K562 (cell line): Measurements from ENCODE around the gene LMNB1. TPM values are rescaled to one million over a fixed set of nuclear protein-coding genes. Genes with fewer than 3 reads are reported as not detected.

Source experiments
- ATAC-seq: fragments of 200-7000 bp; cut with Tn5 transposase; 3 replicates; pipeline ENCODE4 v1.9.1; 2020; ENCODE audit warnings: moderate library complexity
- BruUV-seq: library from RNA; stranded (reverse); fragments of 400-500 nt; replicated peaks from 2 replicates; lab custom pipeline; 2021; lab: Mats Ljungman, UMichigan
- CTCF ChIA-PET: fragments of 300-600 bp; formaldehyde crosslinking; extraction: SDS; loops from one replicate; lab custom pipeline; 2021; ENCODE audit warnings: low intra/inter-chr PET ratio; lab: Yijun Ruan, JAX
- POLR2A ChIA-PET: fragments of 300-600, 350-650 bp; sonication (Branson Sonifier 250); formaldehyde crosslinking; extraction: SDS; loops from one replicate; lab custom pipeline; 2021; ENCODE audit warnings: antibody characterized with exemption, inconsistent platforms; lab: Yijun Ruan, JAX
- DNase-seq, 4 experiments: peaks; one replicate each; pipeline versions ENCODE4 v3.0.0 to v3.0.0-alpha.2; 2011 to 2018; ENCODE audit warnings: low spot score in 3 of 4, mixed read lengths in 3 of 4; ENCODE audit errors: extremely low read depth in 1 of 4
- FAIRE-seq: peaks from 2 replicates; lab custom pipeline; 2011; peaks lifted over from hg19 to GRCh38; lab: Jason Lieb, UNC
- H2AFZ ChIP-seq: 2 replicates; pipeline ENCODE4 v1.6.0; 2011; ENCODE audit warnings: low read depth, low read length, control low read depth, inconsistent platforms
- H3K27ac ChIP-seq: fragments of 200-600 bp; 3 replicates; pipeline ENCODE4 v1.8.0; 2011; ENCODE audit warnings: low read depth, mild to moderate bottlenecking, control low read depth, inconsistent platforms, low read length, moderate library complexity, mixed read lengths; ENCODE audit errors: extremely low read depth
- H3K27me3 ChIP-seq, 2 experiments: fragments of 300-600 bp in 1 of 2; 2 replicates in 1 of 2; 3 replicates in 1 of 2; pipeline versions ENCODE4 v1.6.0 to v1.8.0; 2011; ENCODE audit warnings: inconsistent platforms in 2 of 2, low read length in 2 of 2, mild to moderate bottlenecking in 1 of 2, mixed read lengths in 1 of 2, moderate library complexity in 1 of 2; ENCODE audit not compliant: control insufficient read depth in 2 of 2, insufficient read depth in 2 of 2
- H3K36me3 ChIP-seq: fragments of 300-600 bp; 3 replicates; pipeline ENCODE4 v1.8.0; 2011; ENCODE audit warnings: mild to moderate bottlenecking, low read length, inconsistent platforms; ENCODE audit not compliant: control insufficient read depth, insufficient read depth
- H3K4me1 ChIP-seq, 2 experiments: fragments of 200-600 bp in 1 of 2; replicated peaks in 1 of 2; 2 replicates in 1 of 2; 3 replicates in 1 of 2; pipeline versions ENCODE4 v1.5.1 to v1.8.0; 2011; ENCODE audit warnings: inconsistent platforms in 2 of 2, low read length in 2 of 2, mild to moderate bottlenecking in 1 of 2, mixed read lengths in 1 of 2, moderate library complexity in 1 of 2; ENCODE audit not compliant: control insufficient read depth in 2 of 2, insufficient read depth in 2 of 2
- H3K4me2 ChIP-seq: 2 replicates; pipeline ENCODE4 v1.6.1; 2011; ENCODE audit warnings: low read length, control low read depth, inconsistent platforms, mixed read lengths; ENCODE audit not compliant: insufficient read depth
- H3K4me3 ChIP-seq: fragments of 200-600 bp; sonication (generic), shearing (Covaris generic); 2 replicates; pipeline ENCODE4 v1.5.1; 2016; ENCODE audit warnings: control low read depth, inconsistent platforms
- H3K79me2 ChIP-seq: fragments of 200-600 bp; 3 replicates; pipeline ENCODE4 v1.8.0; 2011; ENCODE audit warnings: low read length, inconsistent platforms; ENCODE audit not compliant: control insufficient read depth, insufficient read depth
- H3K9ac ChIP-seq, 2 experiments: 2 replicates each; pipeline versions ENCODE4 v1.6.0 to v1.6.1; 2011; ENCODE audit warnings: low read depth in 2 of 2, low read length in 2 of 2, control low read depth in 1 of 2, inconsistent platforms in 1 of 2, mild to moderate bottlenecking in 1 of 2, mixed read lengths in 1 of 2; ENCODE audit not compliant: insufficient read depth in 1 of 2
- H3K9me1 ChIP-seq: one replicate; pipeline ENCODE4 v1.6.0; 2011; ENCODE audit warnings: inconsistent platforms, mild to moderate bottlenecking, low read length, moderate library complexity; ENCODE audit not compliant: control insufficient read depth, insufficient read depth
- H3K9me3 ChIP-seq: replicated peaks from 2 replicates; pipeline ENCODE4 v1.5.1; 2011; ENCODE audit warnings: low read depth, low read length, inconsistent platforms; ENCODE audit not compliant: control insufficient read depth, insufficient read depth
- H4K20me1 ChIP-seq: replicated peaks from 2 replicates; pipeline ENCODE4 v1.6.1; 2011; ENCODE audit warnings: low read length, inconsistent platforms, mixed read lengths; ENCODE audit not compliant: control insufficient read depth, insufficient read depth
- BDP1 ChIP-seq: IDR thresholded peaks from 3 replicates; pipeline ENCODE4 v1.6.1; 2011; ENCODE audit not compliant: insufficient read length, insufficient read depth
- CBFA2T2 ChIP-seq: fragments of 450-650 bp; conservative IDR thresholded peaks from 2 replicates; pipeline ENCODE4 v1.6.1; 2017; ENCODE audit warnings: mild to moderate bottlenecking
- CGGBP1 ChIP-seq: fragments of 250-450 bp; sonication (Bioruptor Pico); IDR thresholded peaks from 2 replicates; pipeline ENCODE4 v1.9.0; 2021; ENCODE audit warnings: mild to moderate bottlenecking
- CSDE1 ChIP-seq, 2 experiments: fragments of 450-650 bp; IDR thresholded peaks; 2 replicates each; pipeline ENCODE4 v1.6.1; 2016; ENCODE audit warnings: mild to moderate bottlenecking in 1 of 2
- E2F1 ChIP-seq: sonication (generic); formaldehyde crosslinking; IDR thresholded peaks from 2 replicates; pipeline ENCODE4 v1.8.1; 2023; ENCODE audit warnings: mild to moderate bottlenecking, missing genetic modification reagents, moderate library complexity
- HEY1 ChIP-seq: fragments of 250-450 bp; sonication (Bioruptor Pico); IDR thresholded peaks from 2 replicates; pipeline ENCODE4 v1.5.0; 2020; ENCODE audit warnings: mild to moderate bottlenecking, moderate library complexity, borderline replicate concordance
- KLF16 ChIP-seq: IDR thresholded peaks from 2 replicates; pipeline ENCODE4 v1.6.1; 2016; ENCODE audit warnings: antibody characterized with exemption
- MITF ChIP-seq: IDR thresholded peaks from 2 replicates; pipeline ENCODE4 v1.6.1; 2014; ENCODE audit warnings: antibody characterized with exemption
- NUFIP1 ChIP-seq: fragments of 450-650 bp; IDR thresholded peaks from 2 replicates; pipeline ENCODE4 v1.6.1; 2018; ENCODE audit not compliant: partially characterized antibody
- PHF20 ChIP-seq: fragments of 450-650 bp; IDR thresholded peaks from 2 replicates; pipeline ENCODE4 v1.6.1; 2018; ENCODE audit not compliant: partially characterized antibody
- SMARCA5 ChIP-seq: fragments of 450-650 bp; IDR thresholded peaks from 2 replicates; pipeline ENCODE4 v1.6.1; 2016
- SPI1 ChIP-seq: IDR thresholded peaks from 2 replicates; pipeline ENCODE4 v1.6.1; 2011; ENCODE audit warnings: low read depth, low read length, control low read depth, borderline replicate concordance
- STAT5B ChIP-seq: fragments of 250-450 bp; sonication (Bioruptor Pico); IDR thresholded peaks from 2 replicates; pipeline ENCODE4 v1.8.0; 2021; ENCODE audit warnings: mild to moderate bottlenecking, inconsistent platforms
- TAF1 ChIP-seq: IDR thresholded peaks from 2 replicates; pipeline ENCODE4 v1.6.1; 2011; ENCODE audit warnings: mild to moderate bottlenecking, low read length, moderate library complexity; ENCODE audit not compliant: insufficient read depth, control insufficient read depth, severe bottlenecking; ENCODE audit errors: extremely low read depth
- TFE3 ChIP-seq: fragments of 450-650 bp; formaldehyde crosslinking; IDR thresholded peaks from 2 replicates; pipeline ENCODE4 v1.4.0; 2020; ENCODE audit warnings: mild to moderate bottlenecking, mixed read lengths
- ZFP30 ChIP-seq: fragments of 250-450 bp; sonication (Bioruptor Pico); IDR thresholded peaks from 2 replicates; pipeline ENCODE4 v1.8.0; 2022; ENCODE audit warnings: moderate library complexity, mild to moderate bottlenecking, inconsistent platforms, borderline replicate concordance
- ZFX ChIP-seq: sonication (generic); formaldehyde crosslinking; IDR thresholded peaks from 2 replicates; pipeline ENCODE4 v1.8.0; 2022; ENCODE audit warnings: mild to moderate bottlenecking, missing genetic modification reagents, moderate library complexity
- ZNF311 ChIP-seq: fragments of 250-450 bp; sonication (Bioruptor Pico); IDR thresholded peaks from 2 replicates; pipeline ENCODE4 v1.4.0; 2020; ENCODE audit warnings: mild to moderate bottlenecking, moderate library complexity
- ZNF696 ChIP-seq: fragments of 250-450 bp; sonication (Bioruptor Pico); conservative IDR thresholded peaks from 2 replicates; pipeline ENCODE4 v1.4.0; 2020; ENCODE audit warnings: mild to moderate bottlenecking, moderate library complexity
- WGBS: fragments of 100-300 bp; shearing (Covaris generic); methylation state at CpG from one replicate; pipeline ENCODE4 v1.1.6; 2016; ENCODE audit warnings: low coverage, mixed read lengths; ENCODE audit not compliant: insufficient coverage; ENCODE audit errors: missing lambda C conversion rate; 5-methylcytosine and 5-hydroxymethylcytosine counted together
- in situ Hi-C: fragments of 300-500 bp; cut with MboI; formaldehyde crosslinking; loops from 4 replicates; pipeline ENCODE4 v1.15.0; 2018; ENCODE audit warnings: inconsistent platforms, mixed read lengths
- intact Hi-C: fragments of 100-400 bp; cut with micrococcal nuclease; formaldehyde crosslinking; loops from 2 replicates; pipeline ENCODE4 v1.14.2; 2022
- polyA plus RNA-seq, 8 experiments: library from polyadenylated mRNA; depleted of rRNA in 4 of 8; stranded (reverse) in 5 of 8; unstranded in 3 of 8; fragments of >200 nt; fragmentation: Nextera tagmentation in 2 of 8; fragmentation: Illumina TruSeq in 1 of 8; extraction: Ambion mirVana in 2 of 8; extraction: Trizol in 1 of 8; gene quantifications; 2 replicates each; pipeline versions ENCODE4 v1.2.1 to v1.2.3, GENCODE V29; 2011 to 2014; ENCODE audit warnings: inconsistent platforms in 1 of 8, missing spikeins in 1 of 8
- total RNA-seq, 7 experiments: library from RNA; depleted of rRNA in 6 of 7; stranded (reverse); fragments of >200 nt in 6 of 7; fragmentation: Illumina TruSeq in 2 of 7; extraction: Trizol in 2 of 7; gene quantifications; 2 replicates each; pipeline versions ENCODE4 v1.2.1 to v1.2.3, GENCODE V29; 2011 to 2021; ENCODE audit warnings: low replicate concordance in 1 of 7

The LMNB1 gene
- total and polyA plus RNA-seq, 9 of the 15 experiments (the other 6 are each of a cell fraction or from before 2014, with no cell fraction given): 2.8 to 190 (median 131) TPM

- Histone ChIP-seq H3K27ac (no peak overlapping the region), H3K36me3 (peaks cover 97% of the 10 kb centered on the region), H3K9me3 (no peaks in the 10 kb centered on the region), H3K9ac (no peak overlapping the region), H3K79me2 (no peaks in the 10 kb centered on the region), H3K4me3 (no peak overlapping the region), H3K27me3 (no peaks in the 10 kb centered on the region), H3K4me2 (no peak overlapping the region), H4K20me1 (no peaks in the 10 kb centered on the region), H2AFZ (no peak overlapping the region), H3K9me1 (no peaks in the 10 kb centered on the region), H3K4me1 (no peaks in the 10 kb centered on the region)
- FAIRE-seq (no peak), ATAC-seq (no peak), DNase-seq (no peak)
- TF ChIP-seq ZNF311 (no peak), TAF1 (no peak), NUFIP1 (no peak), CBFA2T2 (no peak), STAT5B (no peak), ZFX (CRISPR knock-in tag) (no peak), CGGBP1 (CRISPR knock-in tag) (no peak), TFE3 (CRISPR knock-in tag) (no peak), ZFP30 (CRISPR knock-in tag) (no peak), MITF (no peak), KLF16 (no peak), E2F1 (CRISPR knock-in tag) (no peak), PHF20 (no peak), ZNF696 (no peak), CSDE1 (IDR thresholded peaks at IDR 0.05) (no peak), SPI1 (no peak), BDP1 (no peak), HEY1 (no peak), SMARCA5 (no peak)
- ChIA-PET CTCF (no interaction called here), POLR2A (no interaction called here)
- intact Hi-C loops (no loop called here), in situ Hi-C loops (no loop called here)
- 93% methylated on average over 5 of the region's 5 CpGs for WGBS
- no TSS peak for BruUV-seq
These were observed 52.2 kb downstream of the LMNB1 start for GRCh38 chr5:126829098-126829497.
